ENCODE measurements around the gene CTBP2.

Gene CTBP2

DNA sequence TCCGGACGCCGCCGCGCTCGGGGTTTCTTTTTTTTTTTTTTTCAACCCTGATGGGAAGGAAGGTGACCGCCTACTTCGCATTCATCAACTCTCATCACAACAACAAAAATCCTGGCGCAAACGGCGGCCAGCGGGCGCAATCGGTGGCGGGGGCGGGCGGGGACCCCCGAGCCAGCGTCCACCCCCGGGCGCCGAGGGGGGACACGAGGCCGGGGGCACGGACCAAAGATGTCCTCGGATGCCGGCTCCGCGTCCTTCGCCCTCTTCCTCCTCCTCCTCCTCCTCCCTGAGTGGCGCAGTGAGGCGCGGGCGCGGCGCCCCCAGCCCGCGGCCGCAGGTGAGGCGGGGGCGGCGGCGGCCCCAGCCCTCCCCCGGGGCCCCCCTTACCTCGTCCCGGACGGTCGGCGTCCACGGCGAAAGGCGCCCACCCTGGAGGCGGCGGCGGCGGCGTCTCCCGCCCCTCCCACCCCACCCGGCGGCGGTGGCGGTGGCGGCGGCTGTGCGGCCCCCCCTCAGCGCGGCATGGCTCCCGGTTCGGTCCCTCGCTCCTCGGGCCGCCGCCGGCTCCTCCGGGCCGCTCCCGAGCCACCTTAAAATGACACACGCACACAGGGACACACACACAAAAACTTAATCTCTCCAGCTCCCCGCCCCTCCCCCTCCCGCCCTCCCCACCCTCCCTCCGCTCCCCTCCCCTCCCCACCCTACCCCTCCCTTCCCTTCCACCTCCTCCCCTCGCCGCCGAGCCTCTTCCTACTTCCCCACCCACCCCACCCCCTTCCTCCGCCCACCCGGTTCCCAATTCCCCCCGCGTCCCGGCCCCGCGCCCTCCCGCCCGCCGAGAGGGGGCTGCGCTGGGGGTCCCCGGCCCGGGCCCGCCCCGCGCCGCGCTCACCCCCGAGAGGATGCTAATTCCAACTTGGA is at the start of gene CTBP2:
Gene CTBP2 (minus strand): TSS at position 632 of the 924 bp plus-strand sequence.
- DNase-seq (ENCODE audit: low read depth in 2 of 2), result no peak

- DNase-seq (ENCODE audit: low read depth in 2 of 2), result no peak
Measured at GRCh38 chr10:125209591-125210355, 49.4 kb upstream of the CTBP2 start.

DNA sequence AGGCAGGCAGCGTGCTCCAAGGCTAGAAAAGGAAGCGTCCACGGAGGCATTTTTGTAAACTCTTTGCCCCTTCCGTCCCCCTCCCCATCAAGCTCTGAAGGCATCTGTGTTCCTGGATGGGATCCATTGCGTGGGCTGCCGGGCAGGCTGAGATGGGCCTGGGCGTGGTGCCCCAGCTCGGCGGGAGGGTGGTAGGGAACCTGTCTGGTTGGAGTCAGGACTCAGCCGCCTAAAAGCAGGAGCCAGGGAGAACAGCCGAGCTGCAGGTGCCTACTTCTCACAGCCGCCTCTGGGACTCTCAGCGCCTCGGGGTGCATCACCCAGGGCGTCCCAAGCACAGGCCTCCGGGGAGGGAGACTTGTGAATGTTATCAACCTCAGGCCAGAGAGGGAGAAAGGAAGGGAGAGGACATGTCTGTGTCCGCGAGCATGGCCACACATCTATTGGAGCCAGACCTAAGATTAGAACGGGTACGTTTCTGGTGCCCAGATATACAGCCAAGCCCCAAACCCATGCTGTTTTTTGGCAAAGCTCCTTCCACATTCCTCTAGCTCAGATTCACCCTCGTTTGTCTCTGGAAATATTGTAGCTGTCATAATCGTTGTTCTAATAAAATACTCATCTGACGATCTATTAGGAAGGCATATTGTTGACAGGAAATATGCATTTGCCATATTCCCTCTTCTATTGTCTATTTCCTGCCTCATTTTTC is 48.6 kb upstream of the CTBP2 start:
- DNase-seq (ENCODE audit: low read depth in 2 of 2), result no peak

- no peak for DNase-seq (ENCODE audit: low read depth in 2 of 2)
Measured at GRCh38 chr10:125206623-125207022, 46.3 kb upstream of the CTBP2 start.

DNA sequence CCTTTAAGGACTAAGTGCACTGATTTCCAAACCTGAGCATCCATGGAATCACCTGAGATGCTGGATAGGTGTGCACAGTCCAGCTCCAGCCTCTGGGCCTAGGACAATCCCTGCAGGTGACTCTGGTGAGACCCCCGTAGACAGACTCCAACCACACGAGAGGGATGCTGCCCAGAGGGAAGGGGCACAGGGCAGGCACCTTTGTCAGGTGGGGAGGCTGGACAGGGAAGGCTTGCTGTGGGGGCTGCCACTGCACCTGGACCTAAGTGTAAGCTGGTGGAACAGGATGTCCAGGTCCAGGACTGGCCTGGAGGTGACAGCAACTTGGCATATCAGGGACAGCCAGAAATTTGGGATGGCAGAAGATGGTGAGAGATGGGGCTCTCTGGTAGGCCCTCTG is 45.1 kb upstream of the CTBP2 start:
- no peak for DNase-seq (ENCODE audit: low read depth in 2 of 2)

GRCh38 chr10:125204400-125204799 is 44.0 kb upstream of the CTBP2 start:
- DNase-seq (ENCODE audit: low read depth in 2 of 2), result no peak

GRCh38 chr10:125203186-125203800 is 42.9 kb upstream of the CTBP2 start:
- no peak for DNase-seq (ENCODE audit: low read depth in 2 of 2)

DNA sequence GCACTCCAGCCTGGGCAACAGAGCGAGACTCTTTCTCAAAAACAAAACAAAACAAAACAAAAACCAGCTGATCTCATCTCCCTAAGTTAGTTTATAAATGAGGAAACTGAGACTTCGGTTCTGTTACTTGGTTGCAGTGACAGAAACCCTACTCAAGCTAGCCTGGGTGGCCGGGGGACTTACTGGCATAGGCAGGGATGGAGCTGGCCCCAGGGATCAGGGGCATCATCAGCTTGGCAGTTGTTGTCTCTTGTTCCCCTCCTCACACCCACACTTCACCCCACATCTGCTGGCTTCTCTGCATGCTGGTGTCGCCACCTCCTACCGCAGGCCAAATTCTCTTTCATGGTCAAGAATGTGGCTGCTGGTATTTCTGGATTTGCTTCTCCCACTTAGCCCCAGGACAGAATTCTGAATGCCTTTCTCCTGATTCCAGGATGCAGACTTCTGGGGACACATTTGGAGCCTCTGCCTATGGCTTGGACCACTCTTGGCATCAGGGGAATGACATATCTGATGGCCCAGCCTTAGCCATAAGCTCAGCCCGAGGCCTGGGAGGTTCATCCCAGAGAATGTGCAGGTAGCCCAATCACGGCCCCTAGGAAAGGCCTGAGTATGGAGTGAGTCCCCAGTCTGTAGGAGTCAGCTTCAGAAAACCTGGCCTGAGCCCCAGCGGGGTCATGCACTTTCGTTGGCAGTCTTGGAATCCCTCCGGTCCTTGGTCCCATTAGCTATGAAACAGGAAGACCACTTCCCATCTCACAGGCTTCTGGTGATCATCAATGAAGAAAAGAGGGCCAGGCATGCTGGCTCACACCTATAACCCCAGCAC is 41.6 kb upstream of the CTBP2 start:
- no peak for DNase-seq (ENCODE audit: low read depth in 2 of 2)

GRCh38 chr10:125201108-125201524 is 40.8 kb upstream of the CTBP2 start:
- DNase-seq (ENCODE audit: low read depth in 2 of 2), result no peak

DNA sequence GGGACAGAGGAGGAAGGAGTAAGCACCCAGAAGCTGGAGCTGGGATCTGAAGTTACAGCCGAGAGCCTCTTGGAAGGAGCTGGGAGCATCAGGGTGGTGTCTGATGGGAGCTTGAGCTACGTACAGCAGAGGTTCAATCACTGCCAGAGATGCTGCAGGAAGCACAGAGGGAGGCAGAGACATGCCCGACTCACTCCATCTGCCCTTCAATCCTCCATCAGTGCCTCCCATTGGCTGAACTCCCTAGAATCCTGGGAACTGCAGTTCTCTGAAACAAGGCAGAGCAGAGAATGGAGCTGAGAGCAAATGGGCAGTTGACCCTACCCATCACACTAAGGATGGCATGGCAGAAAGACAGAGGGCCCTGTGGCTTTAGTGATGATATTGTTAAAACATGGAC is 40.0 kb upstream of the CTBP2 start:
- no peak for DNase-seq (ENCODE audit: low read depth in 2 of 2)

- no peak for DNase-seq (ENCODE audit: low read depth in 2 of 2)
Measured at GRCh38 chr10:125199270-125199669, 38.9 kb upstream of the CTBP2 start.

DNA sequence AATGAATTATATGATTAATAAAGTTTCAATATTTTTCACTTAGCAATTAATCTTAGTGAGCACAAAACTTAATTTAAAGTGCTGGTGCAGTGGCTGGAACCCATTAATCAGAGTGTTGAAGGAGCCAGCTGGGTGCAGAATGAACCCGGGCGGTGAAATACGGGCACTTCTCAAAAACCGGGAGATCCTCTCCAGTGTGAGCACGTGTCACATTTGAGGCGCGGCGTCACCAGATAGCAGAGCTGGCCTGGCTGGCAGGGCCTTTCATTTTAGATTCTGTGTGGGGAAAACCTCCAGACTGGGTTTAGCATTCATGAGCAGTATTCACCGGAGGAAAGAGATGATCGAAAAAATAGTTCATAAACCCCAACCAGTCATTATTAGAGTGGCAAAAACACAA is 34.5 kb upstream of the CTBP2 start:
- DNase-seq (ENCODE audit: low read depth in 2 of 2), result no peak

DNA sequence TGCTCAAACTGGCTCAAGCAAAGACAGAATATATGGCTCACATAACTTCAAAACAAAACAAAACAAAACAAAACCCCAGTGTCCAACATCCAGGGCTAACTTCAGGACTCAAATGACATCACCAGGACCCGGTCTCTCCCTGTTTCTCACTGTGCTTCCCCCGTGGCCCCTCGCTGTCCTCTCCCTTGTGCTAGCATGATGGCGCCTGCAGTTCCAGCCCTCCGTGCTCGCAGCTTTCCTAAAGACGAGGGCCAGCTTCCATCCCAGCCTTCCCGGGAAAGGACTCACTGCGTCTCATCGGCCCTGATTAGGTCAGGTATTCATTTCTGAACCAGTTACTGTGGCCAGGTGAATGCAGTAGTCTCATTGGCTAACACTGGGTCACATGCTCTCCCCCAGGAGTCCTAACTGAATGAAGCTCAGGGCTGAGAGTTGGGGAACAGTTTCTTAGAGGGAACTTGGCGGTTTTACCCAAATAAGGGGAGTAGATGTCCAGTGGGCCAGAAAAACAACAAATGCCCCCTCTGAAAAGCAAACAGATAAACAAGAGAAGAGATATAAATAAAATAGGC is 33.0 kb upstream of the CTBP2 start:
- DNase-seq (ENCODE audit: low read depth in 2 of 2), result no peak

DNA sequence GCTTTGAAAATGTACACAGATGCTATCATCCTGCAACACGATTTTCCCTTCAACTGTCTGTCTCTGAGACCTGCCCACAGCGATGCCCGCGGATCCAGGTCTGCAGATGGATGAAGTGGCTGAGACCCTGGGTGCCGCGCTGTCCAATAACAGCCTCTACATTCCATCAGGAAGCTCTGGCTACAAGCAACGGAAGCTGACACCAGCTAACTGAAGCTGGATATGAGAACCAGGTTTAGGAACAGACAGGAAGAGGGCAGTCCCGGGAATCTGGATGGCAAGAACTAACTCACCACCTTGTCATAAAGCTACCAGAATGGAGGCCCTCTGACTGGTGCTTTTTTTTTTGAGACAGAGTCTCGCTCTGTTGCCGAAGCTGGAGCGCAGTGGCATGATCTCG is 32.3 kb upstream of the CTBP2 start:
- no peak for DNase-seq (ENCODE audit: low read depth in 2 of 2)

DNA sequence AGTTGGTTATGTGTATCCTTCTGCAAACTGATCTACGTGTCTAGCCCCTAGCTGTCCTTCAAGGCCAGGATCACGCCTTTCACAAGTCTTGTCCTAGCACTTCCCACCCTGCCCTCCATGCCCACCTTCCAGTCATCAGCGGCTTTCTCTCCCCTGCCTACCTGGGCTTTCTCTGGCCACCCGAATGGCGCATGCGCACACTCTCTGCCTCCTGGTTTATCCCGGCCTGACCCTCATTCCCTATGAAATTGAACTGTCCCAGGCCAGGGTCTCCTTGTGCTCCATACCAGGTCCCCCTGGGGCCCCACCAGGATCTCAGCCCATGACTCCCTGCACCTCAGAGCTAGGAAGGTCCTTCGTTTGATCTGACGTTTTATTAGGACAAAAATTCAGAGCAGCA is 31.6 kb upstream of the CTBP2 start:
- DNase-seq (ENCODE audit: low read depth in 2 of 2), result no peak

- no peak for DNase-seq (ENCODE audit: low read depth in 2 of 2)
Measured at GRCh38 chr10:125190946-125191345, 30.6 kb upstream of the CTBP2 start.

DNA sequence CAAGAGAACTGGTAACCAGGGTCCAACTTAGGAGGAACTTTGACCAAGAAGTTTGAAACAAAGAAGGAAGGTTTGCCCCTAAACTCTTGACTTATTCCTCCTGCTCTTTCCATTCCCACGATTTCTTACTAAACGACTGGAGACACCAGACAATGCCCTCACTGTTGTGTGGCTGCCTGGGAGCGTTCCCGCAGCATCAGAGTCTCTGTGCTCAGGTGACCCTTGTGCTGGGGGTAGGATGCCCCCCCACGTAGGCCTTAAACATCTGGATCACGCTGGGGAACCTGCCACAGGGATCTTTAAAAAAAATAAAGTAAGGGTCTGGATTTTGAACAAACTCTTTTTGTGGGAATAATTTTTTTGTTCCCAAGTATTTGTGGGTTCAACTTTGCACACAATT is 30.1 kb upstream of the CTBP2 start:
- no peak for DNase-seq (ENCODE audit: low read depth in 2 of 2)

DNA sequence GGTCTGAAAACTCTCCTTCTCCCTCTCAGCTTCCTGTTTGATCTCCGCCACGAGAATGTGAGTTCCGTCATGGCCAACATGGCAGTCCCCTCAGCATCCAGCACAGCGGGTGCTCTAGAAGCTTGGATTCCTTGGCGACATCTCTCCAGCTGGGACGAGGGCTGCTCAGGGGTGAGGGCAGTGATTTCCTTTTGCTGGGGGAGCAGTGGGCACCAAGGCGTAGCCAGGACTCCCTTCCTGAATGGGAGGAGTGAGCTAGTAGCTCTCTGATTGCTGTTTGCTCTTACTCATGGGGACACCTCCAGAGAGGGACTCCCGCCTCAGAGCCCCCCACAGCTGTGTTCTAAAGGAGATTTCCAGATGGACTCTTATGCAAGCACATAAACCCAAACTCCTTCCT is 28.8 kb upstream of the CTBP2 start:
- DNase-seq (ENCODE audit: low read depth in 2 of 2), result no peak

DNA sequence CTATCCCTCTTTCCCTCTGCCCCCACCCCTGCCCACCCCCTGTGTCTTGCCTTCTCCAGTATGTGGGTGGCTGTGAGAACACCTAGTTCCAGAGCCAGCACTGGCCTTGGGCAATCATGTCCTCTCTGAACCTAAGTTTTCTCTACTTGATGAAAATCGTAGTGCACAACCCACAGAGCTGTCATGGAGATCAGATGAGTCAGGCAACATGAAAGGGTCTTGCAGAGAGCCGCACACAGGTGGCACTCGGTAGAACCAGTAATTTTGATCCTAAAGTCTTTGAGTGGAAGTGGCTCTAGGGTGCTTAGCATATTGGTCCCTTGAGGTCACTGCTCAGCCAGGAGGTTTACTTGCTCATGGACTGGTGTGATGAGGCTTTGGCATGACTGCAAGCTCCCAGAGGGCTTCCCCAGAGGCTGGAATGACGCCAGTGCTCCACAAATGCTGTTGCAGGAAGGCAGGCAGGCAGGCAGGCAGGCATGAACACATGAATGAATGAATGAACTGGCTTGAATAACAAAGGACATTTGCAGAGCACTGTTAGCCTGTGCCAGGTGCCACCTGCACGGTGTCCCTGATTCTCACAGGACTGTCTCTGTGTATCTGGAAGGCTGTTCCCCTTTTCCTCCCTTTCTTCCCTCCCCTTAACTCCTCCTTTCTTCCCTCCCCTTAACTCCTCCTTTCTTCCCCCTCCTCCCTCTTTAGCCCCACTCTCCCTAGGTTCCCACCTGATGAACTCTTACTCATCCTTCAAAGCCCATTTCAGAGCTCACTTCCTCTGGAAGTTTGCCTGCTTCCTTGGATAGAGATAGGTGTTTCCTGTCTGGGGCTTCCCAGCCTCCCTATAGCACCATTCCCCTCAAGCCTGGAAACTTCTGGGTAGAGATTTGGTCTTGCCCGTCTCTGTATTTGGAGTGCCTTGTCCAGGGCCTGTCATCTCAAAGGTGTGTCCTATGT is 27.2 kb upstream of the CTBP2 start:
- DNase-seq (ENCODE audit: low read depth in 2 of 2), result no peak

Data from stimulated activated CD4-positive, alpha-beta T cell treated with anti-CD3 and anti-CD28 coated beads, Interleukin-1b, Interleukin-23, amount 100 ng/mL, for 4 hours (primary cell).